ENCODE measurements around the gene SCEL. TPM values are rescaled to one million over a fixed set of nuclear protein-coding genes. Genes with fewer than 3 reads are reported as not detected.

SCEL gene
- total RNA-seq, 2 donors from 2014 or later = 2.2 to 2.3 TPM

- Histone ChIP-seq H3K36me3 (no peaks in the 10 kb centered on the region), H3K27ac (no peak overlapping the region)
- intact Hi-C loops (cut with DNase I) = no loop called here
Measured at GRCh38 chr13:77508959-77509620, 26.4 kb upstream of the SCEL start.

DNA sequence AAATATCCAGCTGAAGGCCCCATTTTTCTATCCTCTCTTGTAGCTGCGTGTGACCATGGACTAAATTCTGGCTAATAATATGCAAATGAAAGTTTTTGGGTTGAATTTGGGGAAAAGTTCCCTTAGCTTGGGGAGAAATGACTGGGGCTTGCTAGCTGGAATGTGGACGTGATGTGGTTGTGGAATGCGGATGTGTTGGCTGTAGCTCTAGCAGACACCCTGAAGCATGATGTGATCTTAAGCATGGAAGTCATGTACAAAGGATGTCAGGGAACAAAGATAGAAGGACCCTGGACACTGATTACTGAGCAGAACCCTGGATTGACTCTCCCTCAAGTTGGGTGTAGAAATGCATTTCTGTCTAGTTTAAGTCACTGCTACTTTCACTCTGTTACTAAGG, 25.4 kb upstream of the SCEL start:
- no peaks in the 10 kb centered on the region for H3K9me3 ChIP-seq
- TF ChIP-seq, protein P1, sequence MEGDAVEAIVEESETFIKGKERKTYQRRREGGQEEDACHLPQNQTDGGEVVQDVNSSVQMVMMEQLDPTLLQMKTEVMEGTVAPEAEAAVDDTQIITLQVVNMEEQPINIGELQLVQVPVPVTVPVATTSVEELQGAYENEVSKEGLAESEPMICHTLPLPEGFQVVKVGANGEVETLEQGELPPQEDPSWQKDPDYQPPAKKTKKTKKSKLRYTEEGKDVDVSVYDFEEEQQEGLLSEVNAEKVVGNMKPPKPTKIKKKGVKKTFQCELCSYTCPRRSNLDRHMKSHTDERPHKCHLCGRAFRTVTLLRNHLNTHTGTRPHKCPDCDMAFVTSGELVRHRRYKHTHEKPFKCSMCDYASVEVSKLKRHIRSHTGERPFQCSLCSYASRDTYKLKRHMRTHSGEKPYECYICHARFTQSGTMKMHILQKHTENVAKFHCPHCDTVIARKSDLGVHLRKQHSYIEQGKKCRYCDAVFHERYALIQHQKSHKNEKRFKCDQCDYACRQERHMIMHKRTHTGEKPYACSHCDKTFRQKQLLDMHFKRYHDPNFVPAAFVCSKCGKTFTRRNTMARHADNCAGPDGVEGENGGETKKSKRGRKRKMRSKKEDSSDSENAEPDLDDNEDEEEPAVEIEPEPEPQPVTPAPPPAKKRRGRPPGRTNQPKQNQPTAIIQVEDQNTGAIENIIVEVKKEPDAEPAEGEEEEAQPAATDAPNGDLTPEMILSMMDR (IDR thresholded peaks at IDR 0.05) = no peak
- H3K36me3 ChIP-seq = no peaks in the 10 kb centered on the region
- H3K4me1 ChIP-seq = no peaks in the 10 kb centered on the region
- intact Hi-C loops (cut with DNase I) = no loop called here
- no peak overlapping the region for H3K27ac ChIP-seq
- DNase-seq = no peak
- no peak overlapping the region for H3K4me3 ChIP-seq
- no peaks in the 10 kb centered on the region for H3K27me3 ChIP-seq
- no peak overlapping the region for H3K9ac ChIP-seq (ENCODE audit: low read depth in 2 of 2, low read length in 2 of 2)

More at GRCh38 chr13:77508959-77509620, 26.4 kb upstream of the SCEL start:
- Histone ChIP-seq H3K9ac (ENCODE audit: low read depth in 2 of 2, low read length in 2 of 2) (no peak overlapping the region), H3K4me1 (no peaks in the 10 kb centered on the region), H3K4me3 (no peak overlapping the region), H3K27me3 (no peaks in the 10 kb centered on the region), H3K9me3 (no peaks in the 10 kb centered on the region)
- TF ChIP-seq, protein P1 (IDR thresholded peaks at IDR 0.05) = no peak
- DNase-seq = no peak

GRCh38 chr13:77511552-77511951, 24.0 kb upstream of the SCEL start:
- no peak overlapping the region for H3K4me3 ChIP-seq
- DNase-seq = no peak
- intact Hi-C loops (cut with DNase I) = no loop called here
- H3K36me3 ChIP-seq = no peaks in the 10 kb centered on the region
- TF ChIP-seq, protein P1 (IDR thresholded peaks at IDR 0.05) = no peak
- H3K9me3 ChIP-seq = no peaks in the 10 kb centered on the region
- H3K4me1 ChIP-seq = no peaks in the 10 kb centered on the region
- H3K27me3 ChIP-seq = no peaks in the 10 kb centered on the region
- H3K27ac ChIP-seq = no peak overlapping the region
- H3K9ac ChIP-seq (ENCODE audit: low read depth in 2 of 2, low read length in 2 of 2) = no peak overlapping the region

GRCh38 chr13:77513719-77514335, 21.7 kb upstream of the SCEL start:
- H3K4me1 ChIP-seq = no peaks in the 10 kb centered on the region
- intact Hi-C loops (cut with DNase I) = no loop called here
- no peaks in the 10 kb centered on the region for H3K27me3 ChIP-seq
- H3K36me3 ChIP-seq = no peaks in the 10 kb centered on the region
- no peak for DNase-seq
- H3K27ac ChIP-seq = no peak overlapping the region
- H3K4me3 ChIP-seq = no peak overlapping the region
- TF ChIP-seq, protein P1 (IDR thresholded peaks at IDR 0.05) = no peak
- no peak overlapping the region for H3K9ac ChIP-seq (ENCODE audit: low read depth in 2 of 2, low read length in 2 of 2)
- H3K9me3 ChIP-seq = no peaks in the 10 kb centered on the region

- no peaks in the 10 kb centered on the region for H3K9me3 ChIP-seq
- H3K27ac ChIP-seq = no peak overlapping the region
- no peaks in the 10 kb centered on the region for H3K4me1 ChIP-seq
- no peak for DNase-seq
- intact Hi-C loops (cut with DNase I) = no loop called here
- TF ChIP-seq, protein P1 (IDR thresholded peaks at IDR 0.05) = no peak
- no peak overlapping the region for H3K9ac ChIP-seq (ENCODE audit: low read depth in 2 of 2, low read length in 2 of 2)
- no peak overlapping the region for H3K4me3 ChIP-seq
- no peaks in the 10 kb centered on the region for H3K27me3 ChIP-seq
- H3K36me3 ChIP-seq = no peaks in the 10 kb centered on the region
Measured at GRCh38 chr13:77514336-77514726, 21.2 kb upstream of the SCEL start.
